GM19193 (cell line): ENCODE data around the gene PRM2.
A peak's percentile ranks its signal among the peaks of the same experiment; 100 is the strongest.

Experiments used
- POLR2A ChIP-seq: IDR thresholded peaks from 4 replicates; pipeline ENCODE4 v1.6.1; 2011; ENCODE audit not compliant: insufficient read depth, insufficient read length; ENCODE audit errors: extremely low read depth

Gene PRM2

GRCh38 chr16:11253009-11253994 lies 23.0 kb downstream of the PRM2 start:
- TF ChIP-seq POLR2A: no peak

DNA sequence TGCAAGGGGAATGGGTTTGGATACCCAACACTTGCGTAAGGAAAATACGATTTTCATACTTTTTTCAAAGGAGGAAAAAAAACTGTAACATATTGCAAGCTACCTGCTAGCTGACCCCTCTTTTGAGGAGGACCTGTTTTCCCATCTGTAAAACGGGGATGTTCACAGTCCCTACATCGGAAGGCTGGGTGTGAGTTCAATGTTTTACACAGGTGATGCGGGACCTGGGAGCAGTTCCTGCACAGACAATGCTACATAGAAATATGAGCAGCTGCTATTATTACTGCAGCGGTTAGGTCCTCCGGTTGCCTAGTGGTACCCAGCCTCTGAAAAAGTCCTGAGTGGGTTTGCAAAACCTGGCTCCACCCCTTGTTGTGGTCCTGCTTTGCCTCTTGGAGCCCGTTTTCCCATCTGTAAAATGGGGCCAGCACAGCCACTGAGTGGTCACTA lies 23.8 kb downstream of the PRM2 start:
- no peak for TF ChIP-seq POLR2A

- peak; percentile 52 for TF ChIP-seq POLR2A
These were observed 24.5 kb downstream of the PRM2 start for GRCh38 chr16:11251525-11252481.

DNA sequence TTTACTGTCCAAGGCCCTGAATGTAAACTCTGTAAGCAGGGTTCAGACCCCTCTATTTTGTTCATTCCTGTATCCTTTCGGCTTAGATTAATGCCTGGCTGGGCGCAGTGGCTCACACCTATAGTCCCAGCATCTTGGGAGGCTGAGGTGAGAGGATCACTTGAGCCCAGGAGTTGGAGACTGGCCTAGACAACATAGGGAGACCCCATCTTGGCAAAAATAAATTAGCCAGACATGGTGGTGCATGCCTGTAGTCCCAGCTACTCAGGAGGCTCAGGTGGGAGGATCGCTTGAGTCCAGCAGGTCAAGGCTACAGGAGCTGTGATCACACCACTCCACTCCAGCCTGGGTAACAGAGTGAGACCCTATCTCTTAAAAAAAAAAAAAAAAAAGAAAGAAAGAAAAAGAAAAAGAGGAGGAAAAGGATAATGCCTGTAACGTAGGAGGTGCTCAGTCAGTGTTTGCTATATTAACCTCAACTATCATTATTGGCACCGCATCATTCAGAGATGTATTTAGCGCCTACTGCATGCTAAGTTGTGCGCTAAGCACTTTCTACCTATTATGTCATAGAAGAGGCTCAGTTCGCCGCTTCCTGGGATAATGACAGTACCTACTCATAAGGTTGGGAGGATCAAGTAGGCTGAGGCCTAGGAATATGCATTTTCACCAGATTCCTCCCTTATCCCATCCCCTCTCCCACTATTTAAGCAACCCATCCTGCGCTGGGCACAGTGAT lies 25.3 kb downstream of the PRM2 start:
- TF ChIP-seq POLR2A: no peak

DNA sequence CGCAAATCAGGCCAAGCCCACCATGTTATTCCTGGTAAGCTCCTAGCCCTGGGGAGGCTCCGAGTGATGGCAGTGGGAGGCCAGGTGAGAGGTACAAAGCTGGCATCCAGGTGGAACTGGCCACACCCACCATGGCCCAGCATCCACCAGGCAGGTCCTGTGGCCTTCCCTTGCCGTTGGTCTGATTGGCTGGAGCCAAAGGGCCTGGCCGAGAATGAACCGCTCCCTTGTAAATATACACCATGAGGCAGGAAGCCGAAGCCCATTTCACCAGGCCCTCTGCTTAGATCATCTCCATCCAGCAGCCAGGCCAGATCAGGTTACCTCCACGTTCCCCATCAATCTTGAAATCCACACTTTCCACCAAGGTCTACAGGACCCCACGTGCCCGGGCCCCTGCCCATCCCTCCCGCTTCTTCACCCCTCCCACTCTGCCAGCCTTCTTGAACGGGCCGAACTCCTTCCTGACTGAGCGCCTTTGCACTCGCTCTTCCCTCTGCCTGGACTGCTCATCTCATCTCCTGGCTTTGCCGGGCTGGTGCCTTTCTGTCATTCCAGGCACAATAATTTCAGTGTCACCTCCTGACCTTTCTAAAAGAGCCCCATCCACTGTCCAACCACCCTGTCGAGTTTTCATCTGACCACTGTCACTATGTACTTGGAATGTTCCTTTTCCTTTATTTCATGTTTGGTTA lies 26.0 kb downstream of the PRM2 start:
- no peak for TF ChIP-seq POLR2A

DNA sequence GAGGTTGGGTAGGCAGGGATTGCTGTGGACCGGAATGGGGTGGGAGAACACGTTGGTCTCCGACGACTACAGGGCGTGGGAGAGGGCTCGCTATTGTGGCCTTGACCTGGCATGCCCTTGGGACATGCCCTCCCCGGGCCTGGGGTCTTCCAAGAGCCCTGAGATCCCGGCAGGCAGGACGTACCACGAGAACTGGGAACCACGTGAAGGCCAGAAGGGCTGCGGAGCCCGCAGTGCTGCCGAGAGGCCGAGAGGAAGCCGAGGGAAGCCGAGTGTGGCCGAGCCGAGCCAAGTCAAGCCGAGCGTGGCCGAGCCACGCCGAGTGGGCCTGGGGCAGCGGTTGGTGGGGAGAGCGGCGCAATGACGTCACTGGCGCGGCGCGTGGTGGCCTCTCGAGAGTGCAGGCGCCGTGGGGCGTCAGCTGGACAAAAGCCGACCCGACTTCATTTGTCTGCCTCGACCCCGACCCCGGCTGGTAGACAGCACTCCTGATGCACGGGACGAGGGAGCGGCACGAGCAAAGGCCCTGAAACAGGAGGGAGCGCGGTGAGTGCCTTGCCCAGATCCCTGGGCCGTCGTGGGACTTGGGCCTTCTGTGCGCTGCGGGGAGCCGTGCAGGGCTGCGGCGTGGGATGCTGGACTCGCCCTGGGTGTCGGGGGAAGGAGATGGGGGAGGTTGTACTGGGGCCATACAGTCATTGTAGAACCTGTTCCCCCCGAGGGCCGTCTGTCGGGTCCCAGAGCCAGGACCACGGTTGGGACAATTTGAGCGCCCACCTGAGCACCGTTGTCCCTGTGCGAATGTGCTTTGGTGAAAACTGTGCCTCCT lies 26.8 kb downstream of the PRM2 start:
- TF ChIP-seq POLR2A: no peak

DNA sequence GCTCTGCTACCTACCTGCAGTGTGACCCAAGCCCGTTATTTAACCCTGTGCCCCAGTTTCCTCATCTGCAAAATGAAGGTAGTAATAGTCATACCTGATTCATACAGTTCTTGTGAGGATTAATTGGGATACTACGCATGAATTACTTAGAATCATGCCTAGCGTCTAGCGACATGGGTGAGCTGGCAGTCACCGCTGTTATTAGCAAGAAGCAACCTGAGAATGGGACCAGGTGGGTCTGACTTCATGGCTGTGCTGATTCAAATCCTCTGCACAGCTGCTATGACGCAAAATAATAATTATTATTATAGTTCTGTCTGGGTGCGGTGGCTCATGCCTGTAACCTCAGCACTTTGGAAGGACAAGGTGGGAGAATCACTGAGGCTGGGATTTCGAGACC lies 28.1 kb downstream of the PRM2 start:
- TF ChIP-seq POLR2A: no peak

GRCh38 chr16:11245988-11246387 lies 30.3 kb downstream of the PRM2 start:
- no peak for TF ChIP-seq POLR2A

DNA sequence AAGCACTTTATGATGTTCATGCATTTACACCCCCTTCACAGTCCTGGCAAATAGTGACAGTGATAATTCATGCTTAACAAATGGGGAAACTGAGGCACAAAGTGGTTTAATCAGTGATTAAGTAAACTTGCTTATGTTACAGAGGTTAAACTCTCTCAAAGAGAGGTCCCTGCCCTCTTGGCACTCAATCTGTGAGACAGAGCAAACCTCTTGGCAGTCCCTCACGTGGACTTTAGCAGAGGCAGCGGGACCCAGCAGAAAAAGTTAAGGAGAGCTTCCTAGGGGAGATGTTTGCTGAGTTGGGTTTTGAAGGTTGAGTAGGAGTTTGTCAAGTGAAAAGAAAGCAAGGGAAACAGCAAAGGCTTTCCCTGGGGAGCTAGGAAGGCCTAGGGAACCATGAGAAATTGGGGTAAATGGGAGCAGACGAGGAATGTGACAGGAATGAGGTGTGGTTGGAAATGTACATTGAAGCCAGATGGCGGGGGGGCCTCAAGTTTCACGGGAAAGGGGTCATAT lies 31.0 kb downstream of the PRM2 start:
- TF ChIP-seq POLR2A: no peak

GRCh38 chr16:11242658-11243057 lies 33.6 kb downstream of the PRM2 start:
- no peak for TF ChIP-seq POLR2A

GRCh38 chr16:11241480-11242204 lies 34.6 kb downstream of the PRM2 start:
- TF ChIP-seq POLR2A: no peak

DNA sequence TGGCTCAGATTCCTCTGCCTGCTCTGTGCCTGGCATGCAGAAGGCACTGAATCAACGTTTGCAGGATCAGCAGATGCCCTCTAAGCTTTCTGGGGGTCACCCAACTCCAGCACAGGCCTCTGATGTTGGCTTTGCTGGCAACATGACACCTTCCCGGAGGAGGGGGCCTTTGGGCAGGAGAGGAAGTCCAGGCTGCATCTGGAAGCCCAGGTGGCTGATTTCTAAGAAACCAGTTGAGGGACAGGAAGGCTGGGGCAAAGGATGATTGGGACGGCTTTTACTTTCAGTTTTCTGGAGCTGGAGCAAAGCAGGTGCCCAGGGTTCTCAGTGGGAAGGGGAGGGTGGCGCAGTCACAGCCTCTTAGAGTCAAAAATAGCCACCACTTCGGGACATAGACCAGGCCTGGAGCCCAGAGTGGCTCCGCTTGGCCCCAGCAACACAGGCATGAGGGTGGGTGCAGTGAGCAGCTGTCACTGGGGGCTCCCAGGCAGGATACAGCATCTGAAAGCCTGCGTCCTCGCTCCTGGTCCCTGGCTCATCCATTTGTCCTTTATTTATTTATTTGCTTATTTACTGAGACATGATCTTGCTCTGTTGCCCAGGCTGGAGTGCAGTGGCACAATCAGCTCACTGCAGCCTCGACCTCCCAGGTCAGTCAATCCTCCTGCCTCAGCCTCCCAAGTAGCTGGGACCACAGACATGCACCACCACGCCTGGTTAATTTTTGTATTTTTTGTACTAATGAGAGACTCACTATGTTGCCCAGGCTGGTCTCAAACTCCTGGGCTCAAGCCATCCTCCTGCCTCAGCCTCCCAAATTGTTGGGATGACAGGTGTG lies 35.4 kb downstream of the PRM2 start:
- TF ChIP-seq POLR2A: no peak
